Measurements from ENCODE around the gene SLC39A11. TPM values are rescaled to one million over a fixed set of nuclear protein-coding genes. Genes with fewer than 3 reads are reported as not detected.

Gene SLC39A11
- total RNA-seq, 1 donor from 2014 or later: 13.0 TPM

GRCh38 chr17:72622661-72623433, 469.6 kb downstream of the SLC39A11 start:
- no peak overlapping the region for H3K27ac ChIP-seq (ENCODE audit: low read depth, low read length)
- H3K4me3 ChIP-seq (ENCODE audit: low read length in 3 of 3): no peak overlapping the region
- H3K9ac ChIP-seq (ENCODE audit: low read depth in 1 of 3, low read length in 3 of 3): no peak overlapping the region
- H3K9me3 ChIP-seq (ENCODE audit: control insufficient read depth in 3 of 3, low read length in 3 of 3): no peaks in the 10 kb centered on the region
- peaks cover 15 to 27% (median 26%) of the 10 kb centered on the region in 3 donors for H3K27me3 ChIP-seq (ENCODE audit: control insufficient read depth in 3 of 3, insufficient read depth in 3 of 3, low read length in 3 of 3)
- no peaks in the 10 kb centered on the region for H3K4me1 ChIP-seq (ENCODE audit: control insufficient read depth in 3 of 3, insufficient read depth in 3 of 3, low read length in 3 of 3)
- no peaks in the 10 kb centered on the region for H3K36me3 ChIP-seq (ENCODE audit: control insufficient read depth in 3 of 3, insufficient read depth in 3 of 3, low read length in 3 of 3)

GRCh38 chr17:72619976-72620650, 472.4 kb downstream of the SLC39A11 start:
- no peak overlapping the region for H3K27ac ChIP-seq (ENCODE audit: low read depth, low read length)
- H3K36me3 ChIP-seq (ENCODE audit: control insufficient read depth in 3 of 3, insufficient read depth in 3 of 3, low read length in 3 of 3): no peaks in the 10 kb centered on the region
- H3K9me3 ChIP-seq (ENCODE audit: control insufficient read depth in 3 of 3, low read length in 3 of 3): no peaks in the 10 kb centered on the region
- peaks cover 28 to 42% (median 33%) of the 10 kb centered on the region in 3 donors for H3K27me3 ChIP-seq (ENCODE audit: control insufficient read depth in 3 of 3, insufficient read depth in 3 of 3, low read length in 3 of 3)
- H3K4me3 ChIP-seq (ENCODE audit: low read length in 3 of 3): no peak overlapping the region
- no peaks in the 10 kb centered on the region for H3K4me1 ChIP-seq (ENCODE audit: control insufficient read depth in 3 of 3, insufficient read depth in 3 of 3, low read length in 3 of 3)
- no peak overlapping the region for H3K9ac ChIP-seq (ENCODE audit: low read depth in 1 of 3, low read length in 3 of 3)

GRCh38 chr17:72618001-72618509, 474.4 kb downstream of the SLC39A11 start:
- peaks cover 35 to 47% (median 37%) of the 10 kb centered on the region in 3 donors for H3K27me3 ChIP-seq (ENCODE audit: control insufficient read depth in 3 of 3, insufficient read depth in 3 of 3, low read length in 3 of 3)
- H3K9ac ChIP-seq (ENCODE audit: low read depth in 1 of 3, low read length in 3 of 3): no peak overlapping the region
- H3K9me3 ChIP-seq (ENCODE audit: control insufficient read depth in 3 of 3, low read length in 3 of 3): no peaks in the 10 kb centered on the region
- H3K36me3 ChIP-seq (ENCODE audit: control insufficient read depth in 3 of 3, insufficient read depth in 3 of 3, low read length in 3 of 3): no peaks in the 10 kb centered on the region
- no peaks in the 10 kb centered on the region for H3K4me1 ChIP-seq (ENCODE audit: control insufficient read depth in 3 of 3, insufficient read depth in 3 of 3, low read length in 3 of 3)
- H3K4me3 ChIP-seq (ENCODE audit: low read length in 3 of 3): peak overlapping the region in 1 of 3 donors; percentile 3
- H3K27ac ChIP-seq (ENCODE audit: low read depth, low read length): no peak overlapping the region

- H3K36me3 ChIP-seq (ENCODE audit: control insufficient read depth in 3 of 3, insufficient read depth in 3 of 3, low read length in 3 of 3): no peaks in the 10 kb centered on the region
These were observed 474.9 kb downstream of the SLC39A11 start for GRCh38 chr17:72617557-72617956.

GRCh38 chr17:72616447-72616846, 476.0 kb downstream of the SLC39A11 start:
- Histone ChIP-seq H3K27me3 (ENCODE audit: control insufficient read depth in 3 of 3, insufficient read depth in 3 of 3, low read length in 3 of 3) (peaks cover 25 to 41% (median 27%) of the 10 kb centered on the region in 3 donors), H3K27ac (ENCODE audit: low read depth, low read length) (no peak overlapping the region), H3K9ac (ENCODE audit: low read depth in 1 of 3, low read length in 3 of 3) (no peak overlapping the region), H3K4me3 (ENCODE audit: low read length in 3 of 3) (no peak overlapping the region), H3K36me3 (ENCODE audit: control insufficient read depth in 3 of 3, insufficient read depth in 3 of 3, low read length in 3 of 3) (no peaks in the 10 kb centered on the region), H3K4me1 (ENCODE audit: control insufficient read depth in 3 of 3, insufficient read depth in 3 of 3, low read length in 3 of 3) (no peaks in the 10 kb centered on the region), H3K9me3 (ENCODE audit: control insufficient read depth in 3 of 3, low read length in 3 of 3) (no peaks in the 10 kb centered on the region)

More at GRCh38 chr17:72617557-72617956, 474.9 kb downstream of the SLC39A11 start:
- no peak overlapping the region for H3K4me3 ChIP-seq (ENCODE audit: low read length in 3 of 3)
- no peaks in the 10 kb centered on the region for H3K4me1 ChIP-seq (ENCODE audit: control insufficient read depth in 3 of 3, insufficient read depth in 3 of 3, low read length in 3 of 3)
- H3K9me3 ChIP-seq (ENCODE audit: control insufficient read depth in 3 of 3, low read length in 3 of 3): no peaks in the 10 kb centered on the region
- H3K27ac ChIP-seq (ENCODE audit: low read depth, low read length): no peak overlapping the region
- H3K27me3 ChIP-seq (ENCODE audit: control insufficient read depth in 3 of 3, insufficient read depth in 3 of 3, low read length in 3 of 3): peaks cover 30 to 47% (median 32%) of the 10 kb centered on the region in 3 donors
- H3K9ac ChIP-seq (ENCODE audit: low read depth in 1 of 3, low read length in 3 of 3): no peak overlapping the region

GRCh38 chr17:72615627-72615991, 476.9 kb downstream of the SLC39A11 start:
- Histone ChIP-seq H3K9me3 (ENCODE audit: control insufficient read depth in 3 of 3, low read length in 3 of 3) (no peaks in the 10 kb centered on the region), H3K27ac (ENCODE audit: low read depth, low read length) (no peak overlapping the region), H3K4me1 (ENCODE audit: control insufficient read depth in 3 of 3, insufficient read depth in 3 of 3, low read length in 3 of 3) (no peaks in the 10 kb centered on the region), H3K4me3 (ENCODE audit: low read length in 3 of 3) (no peak overlapping the region), H3K9ac (ENCODE audit: low read depth in 1 of 3, low read length in 3 of 3) (no peak overlapping the region), H3K27me3 (ENCODE audit: control insufficient read depth in 3 of 3, insufficient read depth in 3 of 3, low read length in 3 of 3) (peaks cover 22 to 34% (median 27%) of the 10 kb centered on the region in 3 donors), H3K36me3 (ENCODE audit: control insufficient read depth in 3 of 3, insufficient read depth in 3 of 3, low read length in 3 of 3) (no peaks in the 10 kb centered on the region)

- Histone ChIP-seq H3K36me3 (ENCODE audit: control insufficient read depth in 3 of 3, insufficient read depth in 3 of 3, low read length in 3 of 3) (no peaks in the 10 kb centered on the region), H3K4me1 (ENCODE audit: control insufficient read depth in 3 of 3, insufficient read depth in 3 of 3, low read length in 3 of 3) (no peaks in the 10 kb centered on the region), H3K9ac (ENCODE audit: low read depth in 1 of 3, low read length in 3 of 3) (no peak overlapping the region), H3K9me3 (ENCODE audit: control insufficient read depth in 3 of 3, low read length in 3 of 3) (no peaks in the 10 kb centered on the region), H3K27me3 (ENCODE audit: control insufficient read depth in 3 of 3, insufficient read depth in 3 of 3, low read length in 3 of 3) (peaks cover 21 to 33% (median 27%) of the 10 kb centered on the region in 3 donors), H3K27ac (ENCODE audit: low read depth, low read length) (no peak overlapping the region), H3K4me3 (ENCODE audit: low read length in 3 of 3) (no peak overlapping the region)
These were observed 477.4 kb downstream of the SLC39A11 start for GRCh38 chr17:72614871-72615626.

GRCh38 chr17:72614476-72614870, 478.0 kb downstream of the SLC39A11 start:
- H3K9ac ChIP-seq (ENCODE audit: low read depth in 1 of 3, low read length in 3 of 3): no peak overlapping the region
- no peaks in the 10 kb centered on the region for H3K4me1 ChIP-seq (ENCODE audit: control insufficient read depth in 3 of 3, insufficient read depth in 3 of 3, low read length in 3 of 3)
- peaks cover 21 to 33% (median 27%) of the 10 kb centered on the region in 3 donors for H3K27me3 ChIP-seq (ENCODE audit: control insufficient read depth in 3 of 3, insufficient read depth in 3 of 3, low read length in 3 of 3)

GRCh38 chr17:72613806-72614292, 478.6 kb downstream of the SLC39A11 start:
- no peak overlapping the region for H3K4me3 ChIP-seq (ENCODE audit: low read length in 3 of 3)
- H3K9ac ChIP-seq (ENCODE audit: low read depth in 1 of 3, low read length in 3 of 3): no peak overlapping the region
- peaks cover 21 to 33% (median 27%) of the 10 kb centered on the region in 3 donors for H3K27me3 ChIP-seq (ENCODE audit: control insufficient read depth in 3 of 3, insufficient read depth in 3 of 3, low read length in 3 of 3)
- no peak overlapping the region for H3K27ac ChIP-seq (ENCODE audit: low read depth, low read length)
- no peaks in the 10 kb centered on the region for H3K36me3 ChIP-seq (ENCODE audit: control insufficient read depth in 3 of 3, insufficient read depth in 3 of 3, low read length in 3 of 3)
- H3K9me3 ChIP-seq (ENCODE audit: control insufficient read depth in 3 of 3, low read length in 3 of 3): no peaks in the 10 kb centered on the region
- H3K4me1 ChIP-seq (ENCODE audit: control insufficient read depth in 3 of 3, insufficient read depth in 3 of 3, low read length in 3 of 3): no peaks in the 10 kb centered on the region

More at GRCh38 chr17:72614476-72614870, 478.0 kb downstream of the SLC39A11 start:
- H3K27ac ChIP-seq (ENCODE audit: low read depth, low read length): no peak overlapping the region
- H3K4me3 ChIP-seq (ENCODE audit: low read length in 3 of 3): no peak overlapping the region
- no peaks in the 10 kb centered on the region for H3K36me3 ChIP-seq (ENCODE audit: control insufficient read depth in 3 of 3, insufficient read depth in 3 of 3, low read length in 3 of 3)
- no peaks in the 10 kb centered on the region for H3K9me3 ChIP-seq (ENCODE audit: control insufficient read depth in 3 of 3, low read length in 3 of 3)
